Thyroid gland (tissue), 4 donors: ENCODE data around the gene ACSF3.

Experiments used
- CTCF ChIP-seq, 6 experiments: fragments of 200-600 bp in 3 of 6; fragments of 450-650 bp in 3 of 6; sonication (generic) in 3 of 6; IDR thresholded peaks; one replicate each; pipeline ENCODE4 v1.5.1; 2016 to 2019; ENCODE audit warnings: antibody characterized with exemption in 6 of 6, mild to moderate bottlenecking in 2 of 6, inconsistent platforms in 1 of 6, moderate library complexity in 1 of 6
- POLR2A ChIP-seq, 2 donors: fragments of 450-650 bp; IDR thresholded peaks; one replicate each; pipeline ENCODE4 v1.6.1; 2017; ENCODE audit warnings: antibody characterized with exemption in 2 of 2, mild to moderate bottlenecking in 2 of 2, moderate library complexity in 1 of 2

- no peak for TF ChIP-seq CTCF (IDR thresholded peaks at IDR 0.05)
- TF ChIP-seq POLR2A (IDR thresholded peaks at IDR 0.05) = no peak
Measured at GRCh38 chr16:89140401-89140800, 46.7 kb downstream of the ACSF3 start.
